K562 (cell line): Measurements from ENCODE around the gene MARCHF3. TPM values are rescaled to one million over a fixed set of nuclear protein-coding genes. Genes with fewer than 3 reads are reported as not detected.
A peak's percentile ranks its signal among the peaks of the same experiment; 100 is the strongest.

Experiments
- BRD4 ChIP-seq: fragments of 200-600 bp; sonication (generic); IDR thresholded peaks from 2 replicates; pipeline ENCODE4 v1.6.1; 2017; ENCODE audit warnings: inconsistent platforms
- CXXC5 ChIP-seq: fragments of 250-450 bp; sonication (Bioruptor Pico); IDR thresholded peaks from 2 replicates; pipeline ENCODE4 v1.8.0; 2022; ENCODE audit warnings: inconsistent platforms, mild to moderate bottlenecking, moderate library complexity
- ETV6 ChIP-seq, 3 experiments: fragments of 150-350 bp in 1 of 3; sonication (generic) in 1 of 3; formaldehyde crosslinking in 1 of 3; IDR thresholded peaks; 2 replicates each; pipeline versions ENCODE4 v1.6.1 to v1.8.0; 2014 to 2022; ENCODE audit warnings: borderline replicate concordance in 2 of 3, low read depth in 2 of 3, antibody characterized with exemption in 1 of 3, low read length in 1 of 3, mild to moderate bottlenecking in 1 of 3, missing genetic modification reagents in 1 of 3
- FOXJ2 ChIP-seq: fragments of 200-800 bp; sonication (Bioruptor generic); IDR thresholded peaks from 2 replicates; pipeline ENCODE4 v1.6.1; 2016; ENCODE audit warnings: missing genetic modification characterization, missing compliant biosample characterization
- FOXP4 ChIP-seq: sonication (generic); formaldehyde crosslinking; IDR thresholded peaks from 2 replicates; pipeline ENCODE4 v1.8.0; 2022; ENCODE audit warnings: mild to moderate bottlenecking, missing genetic modification reagents, borderline replicate concordance
- IRF9 ChIP-seq: fragments of 450-650 bp; IDR thresholded peaks from 2 replicates; pipeline ENCODE4 v1.6.1; 2016; ENCODE audit warnings: missing biosample characterization, missing genetic modification characterization
- MIER1 ChIP-seq: fragments of 450-650 bp; IDR thresholded peaks from 2 replicates; pipeline ENCODE4 v1.6.1; 2016; ENCODE audit warnings: antibody characterized with exemption, mild to moderate bottlenecking, low read depth
- NCOR1 ChIP-seq: fragments of 450-650 bp; IDR thresholded peaks from 2 replicates; pipeline ENCODE4 v1.6.1; 2016; ENCODE audit warnings: mild to moderate bottlenecking, moderate library complexity
- PRMT5 ChIP-seq: sonication (generic); formaldehyde crosslinking; IDR thresholded peaks from 2 replicates; pipeline ENCODE4 v1.5.0; 2020; ENCODE audit warnings: missing genetic modification reagents
- SMAD1 ChIP-seq: fragments of 150-350 bp; IDR thresholded peaks from 2 replicates; pipeline ENCODE4 v1.6.1; 2014; ENCODE audit warnings: low read length, low read depth; ENCODE audit not compliant: partially characterized antibody
- THRA ChIP-seq: fragments of 450-650 bp; IDR thresholded peaks from 2 replicates; pipeline ENCODE4 v1.6.1; 2017; ENCODE audit warnings: mild to moderate bottlenecking, moderate library complexity
- USF1 ChIP-seq: sonication (generic); formaldehyde crosslinking; IDR thresholded peaks from 2 replicates; pipeline ENCODE4 v1.9.0; 2022; ENCODE audit warnings: mild to moderate bottlenecking, missing genetic modification reagents
- ZSCAN32 ChIP-seq: fragments of 450-650 bp; formaldehyde crosslinking; IDR thresholded peaks from 2 replicates; pipeline ENCODE4 v1.4.0; 2020; ENCODE audit warnings: mild to moderate bottlenecking, moderate library complexity
- ZZZ3 ChIP-seq: fragments of 450-650 bp; IDR thresholded peaks from 2 replicates; pipeline ENCODE4 v1.6.1; 2016; ENCODE audit warnings: antibody characterized with exemption, mild to moderate bottlenecking, moderate library complexity
- polyA plus RNA-seq, 8 experiments: library from polyadenylated mRNA; depleted of rRNA in 4 of 8; stranded (reverse) in 5 of 8; unstranded in 3 of 8; fragments of >200 nt; fragmentation: Nextera tagmentation in 2 of 8; fragmentation: Illumina TruSeq in 1 of 8; extraction: Ambion mirVana in 2 of 8; extraction: Trizol in 1 of 8; gene quantifications; 2 replicates each; pipeline versions ENCODE4 v1.2.1 to v1.2.3, GENCODE V29; 2011 to 2014; ENCODE audit warnings: inconsistent platforms in 1 of 8, missing spikeins in 1 of 8
- total RNA-seq, 7 experiments: library from RNA; depleted of rRNA in 6 of 7; stranded (reverse); fragments of >200 nt in 6 of 7; fragmentation: Illumina TruSeq in 2 of 7; extraction: Trizol in 2 of 7; gene quantifications; 2 replicates each; pipeline versions ENCODE4 v1.2.1 to v1.2.3, GENCODE V29; 2011 to 2021; ENCODE audit warnings: low replicate concordance in 1 of 7
- TF ChIP-seq, protein P1 (sequence below): fragments of 450-650 bp; IDR thresholded peaks from 2 replicates; pipeline ENCODE4 v1.6.1; 2016; ENCODE audit warnings: mild to moderate bottlenecking
- TF ChIP-seq, protein P2 (sequence below): fragments of 250-450 bp; sonication (Bioruptor Pico); IDR thresholded peaks from 2 replicates; pipeline ENCODE4 v1.4.0; 2020; ENCODE audit warnings: mild to moderate bottlenecking, moderate library complexity

The MARCHF3 gene
- total and polyA plus RNA-seq, 9 of the 15 experiments (the other 6 are each of a cell fraction or from before 2014, with no cell fraction given): 5.6 to 37.4 (median 16.5) TPM

- TF ChIP-seq IRF9 (tag): peak; percentile 17; the same call in 1 of the 2 replicates
- no peak for TF ChIP-seq SMAD1
- no peak for TF ChIP-seq ZZZ3
- no peak for TF ChIP-seq PRMT5 (CRISPR knock-in tag)
- TF ChIP-seq ETV6 (IDR thresholded peaks at IDR 0.05; ENCODE audit: borderline replicate concordance in 1 of 2, low read depth in 2 of 2, low read length in 1 of 2): 0 out of 4 replicates have a peak, but pooled peaks of 1 of the 2 experiments have one; percentile 22
- no peak for TF ChIP-seq ETV6 (CRISPR knock-in tag; IDR thresholded peaks at IDR 0.05; ENCODE audit: borderline replicate concordance)
- peak; percentile 61 for TF ChIP-seq USF1 (CRISPR knock-in tag)
- TF ChIP-seq NCOR1: peak; percentile 51; the same call in 1 of the 2 replicates
- peak; percentile 21; the same call in 1 of the 2 replicates for TF ChIP-seq BRD4
- peak; percentile 59; the same call in 1 of the 2 replicates for TF ChIP-seq ZSCAN32 (CRISPR knock-in tag)
- TF ChIP-seq, protein P1, sequence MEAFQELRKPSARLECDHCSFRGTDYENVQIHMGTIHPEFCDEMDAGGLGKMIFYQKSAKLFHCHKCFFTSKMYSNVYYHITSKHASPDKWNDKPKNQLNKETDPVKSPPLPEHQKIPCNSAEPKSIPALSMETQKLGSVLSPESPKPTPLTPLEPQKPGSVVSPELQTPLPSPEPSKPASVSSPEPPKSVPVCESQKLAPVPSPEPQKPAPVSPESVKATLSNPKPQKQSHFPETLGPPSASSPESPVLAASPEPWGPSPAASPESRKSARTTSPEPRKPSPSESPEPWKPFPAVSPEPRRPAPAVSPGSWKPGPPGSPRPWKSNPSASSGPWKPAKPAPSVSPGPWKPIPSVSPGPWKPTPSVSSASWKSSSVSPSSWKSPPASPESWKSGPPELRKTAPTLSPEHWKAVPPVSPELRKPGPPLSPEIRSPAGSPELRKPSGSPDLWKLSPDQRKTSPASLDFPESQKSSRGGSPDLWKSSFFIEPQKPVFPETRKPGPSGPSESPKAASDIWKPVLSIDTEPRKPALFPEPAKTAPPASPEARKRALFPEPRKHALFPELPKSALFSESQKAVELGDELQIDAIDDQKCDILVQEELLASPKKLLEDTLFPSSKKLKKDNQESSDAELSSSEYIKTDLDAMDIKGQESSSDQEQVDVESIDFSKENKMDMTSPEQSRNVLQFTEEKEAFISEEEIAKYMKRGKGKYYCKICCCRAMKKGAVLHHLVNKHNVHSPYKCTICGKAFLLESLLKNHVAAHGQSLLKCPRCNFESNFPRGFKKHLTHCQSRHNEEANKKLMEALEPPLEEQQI: 0 out of 2 replicates have a peak, but pooled peaks have one; percentile 19
- peak; percentile 88 for TF ChIP-seq THRA
- TF ChIP-seq, protein P2, sequence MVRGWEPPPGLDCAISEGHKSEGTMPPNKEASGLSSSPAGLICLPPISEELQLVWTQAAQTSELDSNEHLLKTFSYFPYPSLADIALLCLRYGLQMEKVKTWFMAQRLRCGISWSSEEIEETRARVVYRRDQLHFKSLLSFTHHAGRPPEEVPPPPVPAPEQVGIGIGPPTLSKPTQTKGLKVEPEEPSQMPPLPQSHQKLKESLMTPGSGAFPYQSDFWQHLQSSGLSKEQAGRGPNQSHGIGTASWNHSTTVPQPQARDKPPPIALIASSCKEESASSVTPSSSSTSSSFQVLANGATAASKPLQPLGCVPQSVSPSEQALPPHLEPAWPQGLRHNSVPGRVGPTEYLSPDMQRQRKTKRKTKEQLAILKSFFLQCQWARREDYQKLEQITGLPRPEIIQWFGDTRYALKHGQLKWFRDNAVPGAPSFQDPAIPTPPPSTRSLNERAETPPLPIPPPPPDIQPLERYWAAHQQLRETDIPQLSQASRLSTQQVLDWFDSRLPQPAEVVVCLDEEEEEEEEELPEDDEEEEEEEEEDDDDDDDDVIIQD (CRISPR knock-in tag): 0 out of 2 replicates have a peak, but pooled peaks have one; percentile 40
- TF ChIP-seq FOXP4 (CRISPR knock-in tag): no peak
- TF ChIP-seq FOXJ2 (tag): peak; percentile 86
- no peak; the same call in 1 of the 2 replicates for TF ChIP-seq MIER1
- TF ChIP-seq CXXC5 (CRISPR knock-in tag): peak; percentile 76
Measured at GRCh38 chr5:126972062-126972895, 58.1 kb downstream of the MARCHF3 start (continued).
